ENCODE results near the gene EDA2R. TPM values are rescaled to one million over a fixed set of nuclear protein-coding genes. Genes with fewer than 3 reads are reported as not detected.

Gene EDA2R
- polyA plus RNA-seq, 1 donor (not counting 4 experiments of a cell fraction or from before 2014, with no cell fraction given), result 3.7 TPM

DNA sequence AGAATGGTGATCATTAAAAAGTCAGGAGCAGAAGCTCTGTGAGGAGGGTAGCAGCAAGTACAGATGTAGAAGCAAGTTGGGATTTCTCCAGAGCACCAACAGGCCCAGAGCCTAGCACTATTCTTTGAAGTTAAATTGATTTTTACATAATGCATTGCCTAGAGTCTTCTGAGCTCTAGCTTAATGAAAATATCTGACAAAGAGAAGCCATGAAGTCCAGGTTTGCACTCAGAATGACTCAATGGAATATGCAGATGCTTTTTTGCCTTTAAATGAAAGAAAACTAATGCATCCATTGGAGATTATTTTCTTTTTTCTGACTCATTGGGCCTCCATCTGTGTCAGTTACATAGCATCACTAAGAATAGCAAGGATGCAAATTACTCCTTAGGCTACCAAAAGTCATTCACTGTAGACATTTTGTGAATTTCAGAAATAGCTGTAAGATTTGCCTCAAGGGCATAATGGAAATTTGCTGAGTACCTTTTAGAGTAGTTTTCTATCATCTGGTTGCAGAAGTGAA, 91.0 kb downstream of the EDA2R start:
- Histone ChIP-seq H3K27ac (ENCODE audit: control insufficient read depth, insufficient read depth, low read length) (no peak overlapping the region), H2AFZ (ENCODE audit: control insufficient read depth, low read length) (no peak overlapping the region), H3K79me2 (ENCODE audit: control insufficient read depth, insufficient read depth, low read length) (no peaks in the 10 kb centered on the region), H3K36me3 (ENCODE audit: control insufficient read depth in 2 of 2, extremely low read depth in 1 of 2, insufficient read depth in 2 of 2, low read length in 2 of 2) (no peaks in the 10 kb centered on the region), H3K9me1 (ENCODE audit: control insufficient read depth, extremely low read depth, insufficient read depth, low read length) (no peaks in the 10 kb centered on the region), H3K27me3 (ENCODE audit: control insufficient read depth, extremely low read depth, insufficient read depth, low read length) (no peaks in the 10 kb centered on the region), H4K20me1 (ENCODE audit: control insufficient read depth, extremely low read depth, insufficient read depth, low read length) (no peaks in the 10 kb centered on the region), H3K4me1 (ENCODE audit: control insufficient read depth, extremely low read depth, insufficient read depth, low read length) (no peaks in the 10 kb centered on the region), H3K4me2 (ENCODE audit: control insufficient read depth, extremely low read depth, insufficient read depth, low read depth, low read length) (no peak overlapping the region), H3K9ac (ENCODE audit: control insufficient read depth, extremely low read depth, insufficient read depth, low read length) (no peak overlapping the region), H3K4me3 (ENCODE audit: control insufficient read depth in 2 of 3, extremely low read depth in 1 of 3, insufficient read depth in 2 of 3, low read depth in 1 of 3, low read length in 3 of 3) (no peak overlapping the region), H3K9me3 (ENCODE audit: control insufficient read depth, low read depth, low read length) (no peaks in the 10 kb centered on the region)
- dilution Hi-C loops (cut with MboI; ENCODE audit: extremely low pct_ligation_motif_present, low sequenced_read_pairs), result no loop called here
- TF ChIP-seq, protein P1, sequence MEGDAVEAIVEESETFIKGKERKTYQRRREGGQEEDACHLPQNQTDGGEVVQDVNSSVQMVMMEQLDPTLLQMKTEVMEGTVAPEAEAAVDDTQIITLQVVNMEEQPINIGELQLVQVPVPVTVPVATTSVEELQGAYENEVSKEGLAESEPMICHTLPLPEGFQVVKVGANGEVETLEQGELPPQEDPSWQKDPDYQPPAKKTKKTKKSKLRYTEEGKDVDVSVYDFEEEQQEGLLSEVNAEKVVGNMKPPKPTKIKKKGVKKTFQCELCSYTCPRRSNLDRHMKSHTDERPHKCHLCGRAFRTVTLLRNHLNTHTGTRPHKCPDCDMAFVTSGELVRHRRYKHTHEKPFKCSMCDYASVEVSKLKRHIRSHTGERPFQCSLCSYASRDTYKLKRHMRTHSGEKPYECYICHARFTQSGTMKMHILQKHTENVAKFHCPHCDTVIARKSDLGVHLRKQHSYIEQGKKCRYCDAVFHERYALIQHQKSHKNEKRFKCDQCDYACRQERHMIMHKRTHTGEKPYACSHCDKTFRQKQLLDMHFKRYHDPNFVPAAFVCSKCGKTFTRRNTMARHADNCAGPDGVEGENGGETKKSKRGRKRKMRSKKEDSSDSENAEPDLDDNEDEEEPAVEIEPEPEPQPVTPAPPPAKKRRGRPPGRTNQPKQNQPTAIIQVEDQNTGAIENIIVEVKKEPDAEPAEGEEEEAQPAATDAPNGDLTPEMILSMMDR (optimal IDR thresholded peaks at IDR 0.05 in 1 of 3, IDR thresholded peaks at IDR 0.05 in 1 of 3, conservative IDR thresholded peaks at IDR 0.05 in 1 of 3; ENCODE audit: extremely low read depth in 1 of 3, insufficient read depth in 2 of 3, low read length in 3 of 3), result no peak
- no peak for TF ChIP-seq EZH2 (IDR thresholded peaks at IDR 0.05; ENCODE audit: low read length)
- no peak for FAIRE-seq
- no peak for DNase-seq (ENCODE audit: low read depth, low spot score)

Small RNA genes within 50 kb of the gene (small RNA-seq; reads per million reads assigned to genes)
- gene RNU6-394P (ENCODE audit: insufficient read length in 3 of 3, low read depth in 3 of 3, low replicate concordance in 1 of 3), result 0 reads per million in 3 experiments
